Measurements from ENCODE around the gene GPC5.

Gene GPC5

GRCh38 chr13:91724591-91724990 is 326.2 kb downstream of the GPC5 start:
- TF ChIP-seq CTCF (conservative IDR thresholded peaks at IDR 0.05; ENCODE audit: control insufficient read depth, insufficient read depth, low read depth, low read length), result no peak
- DNase-seq (ENCODE audit: low read depth), result no peak
- H3K4me3 ChIP-seq (ENCODE audit: control insufficient read depth, low read depth, low read length), result no peak overlapping the region

- no peak for DNase-seq (ENCODE audit: low read depth)
These were observed 327.2 kb downstream of the GPC5 start for GRCh38 chr13:91725646-91726045.

GRCh38 chr13:91726671-91727070 is 328.2 kb downstream of the GPC5 start:
- no peak overlapping the region for H3K4me3 ChIP-seq (ENCODE audit: control insufficient read depth, low read depth, low read length)
- no peak for DNase-seq (ENCODE audit: low read depth)
- TF ChIP-seq CTCF (conservative IDR thresholded peaks at IDR 0.05; ENCODE audit: control insufficient read depth, insufficient read depth, low read depth, low read length), result no peak

More at GRCh38 chr13:91725646-91726045, 327.2 kb downstream of the GPC5 start:
- H3K4me3 ChIP-seq (ENCODE audit: control insufficient read depth, low read depth, low read length), result no peak overlapping the region
- TF ChIP-seq CTCF (conservative IDR thresholded peaks at IDR 0.05; ENCODE audit: control insufficient read depth, insufficient read depth, low read depth, low read length), result no peak

- no peak for TF ChIP-seq CTCF (conservative IDR thresholded peaks at IDR 0.05; ENCODE audit: control insufficient read depth, insufficient read depth, low read depth, low read length)
- H3K4me3 ChIP-seq (ENCODE audit: control insufficient read depth, low read depth, low read length), result no peak overlapping the region
- no peak for DNase-seq (ENCODE audit: low read depth)
These were observed 331.4 kb downstream of the GPC5 start for GRCh38 chr13:91729859-91730258.

- TF ChIP-seq CTCF (conservative IDR thresholded peaks at IDR 0.05; ENCODE audit: control insufficient read depth, insufficient read depth, low read depth, low read length), result no peak
- H3K4me3 ChIP-seq (ENCODE audit: control insufficient read depth, low read depth, low read length), result no peak overlapping the region
- DNase-seq (ENCODE audit: low read depth), result no peak
These were observed 341.3 kb downstream of the GPC5 start for GRCh38 chr13:91739751-91740150.

GRCh38 chr13:91740756-91741155 is 342.3 kb downstream of the GPC5 start:
- no peak overlapping the region for H3K4me3 ChIP-seq (ENCODE audit: control insufficient read depth, low read depth, low read length)
- no peak for TF ChIP-seq CTCF (conservative IDR thresholded peaks at IDR 0.05; ENCODE audit: control insufficient read depth, insufficient read depth, low read depth, low read length)
- DNase-seq (ENCODE audit: low read depth), result no peak

GRCh38 chr13:91741925-91742324 is 343.5 kb downstream of the GPC5 start:
- no peak for TF ChIP-seq CTCF (conservative IDR thresholded peaks at IDR 0.05; ENCODE audit: control insufficient read depth, insufficient read depth, low read depth, low read length)
- H3K4me3 ChIP-seq (ENCODE audit: control insufficient read depth, low read depth, low read length), result no peak overlapping the region
- DNase-seq (ENCODE audit: low read depth), result no peak
